Measurements from ENCODE around the gene AGMAT. TPM values are rescaled to one million over a fixed set of nuclear protein-coding genes. Genes with fewer than 3 reads are reported as not detected.
"Not testable (repeated sequence)": the region's sequence is repeated elsewhere in the genome, so short reads cannot be mapped to it uniquely, and the experiment has no call there.

The AGMAT gene
- total RNA-seq, 4 donors from 2014 or later: 0.27 to 1.7 (median 0.59) TPM

DNA sequence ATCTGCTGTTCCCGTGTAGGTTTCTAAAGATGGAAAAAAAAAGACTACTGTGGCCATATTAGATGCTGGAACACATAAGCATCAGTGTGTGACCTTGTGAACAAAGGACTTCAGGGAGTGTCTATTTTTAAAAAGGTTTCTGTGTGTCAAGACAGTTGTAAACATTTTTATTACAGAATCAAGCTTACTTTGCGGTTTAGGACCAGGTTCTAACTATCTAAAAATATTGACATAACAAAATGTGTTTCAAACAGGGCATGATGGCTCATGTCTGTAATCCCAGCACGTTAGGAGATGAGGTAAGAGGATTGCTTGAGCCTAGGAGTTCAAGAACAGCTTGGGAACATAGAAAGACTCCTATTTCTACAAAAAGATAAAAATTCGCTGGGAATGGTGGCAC lies 25.3 kb upstream of the AGMAT start:
- H3K4me1 ChIP-seq: peaks cover 0 to 3% (median 0%) of the 10 kb centered on the region in 3 donors
- no peak overlapping the region for H3K4me3 ChIP-seq
- TF ChIP-seq POLR2A (IDR thresholded peaks at IDR 0.05): no peak
- TF ChIP-seq, protein P1, sequence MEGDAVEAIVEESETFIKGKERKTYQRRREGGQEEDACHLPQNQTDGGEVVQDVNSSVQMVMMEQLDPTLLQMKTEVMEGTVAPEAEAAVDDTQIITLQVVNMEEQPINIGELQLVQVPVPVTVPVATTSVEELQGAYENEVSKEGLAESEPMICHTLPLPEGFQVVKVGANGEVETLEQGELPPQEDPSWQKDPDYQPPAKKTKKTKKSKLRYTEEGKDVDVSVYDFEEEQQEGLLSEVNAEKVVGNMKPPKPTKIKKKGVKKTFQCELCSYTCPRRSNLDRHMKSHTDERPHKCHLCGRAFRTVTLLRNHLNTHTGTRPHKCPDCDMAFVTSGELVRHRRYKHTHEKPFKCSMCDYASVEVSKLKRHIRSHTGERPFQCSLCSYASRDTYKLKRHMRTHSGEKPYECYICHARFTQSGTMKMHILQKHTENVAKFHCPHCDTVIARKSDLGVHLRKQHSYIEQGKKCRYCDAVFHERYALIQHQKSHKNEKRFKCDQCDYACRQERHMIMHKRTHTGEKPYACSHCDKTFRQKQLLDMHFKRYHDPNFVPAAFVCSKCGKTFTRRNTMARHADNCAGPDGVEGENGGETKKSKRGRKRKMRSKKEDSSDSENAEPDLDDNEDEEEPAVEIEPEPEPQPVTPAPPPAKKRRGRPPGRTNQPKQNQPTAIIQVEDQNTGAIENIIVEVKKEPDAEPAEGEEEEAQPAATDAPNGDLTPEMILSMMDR (IDR thresholded peaks at IDR 0.05): no peak
- WGBS, 2 donors: 35 to 37% methylated on average over 4 of the region's 4 CpGs
- H3K36me3 ChIP-seq: no peaks in the 10 kb centered on the region
- intact Hi-C loops (cut with DNase I): no loop called here
- H3K9me3 ChIP-seq: no peaks in the 10 kb centered on the region
- no peak overlapping the region for H3K27ac ChIP-seq
- no peak for DNase-seq
- no peaks in the 10 kb centered on the region for H3K27me3 ChIP-seq

DNA sequence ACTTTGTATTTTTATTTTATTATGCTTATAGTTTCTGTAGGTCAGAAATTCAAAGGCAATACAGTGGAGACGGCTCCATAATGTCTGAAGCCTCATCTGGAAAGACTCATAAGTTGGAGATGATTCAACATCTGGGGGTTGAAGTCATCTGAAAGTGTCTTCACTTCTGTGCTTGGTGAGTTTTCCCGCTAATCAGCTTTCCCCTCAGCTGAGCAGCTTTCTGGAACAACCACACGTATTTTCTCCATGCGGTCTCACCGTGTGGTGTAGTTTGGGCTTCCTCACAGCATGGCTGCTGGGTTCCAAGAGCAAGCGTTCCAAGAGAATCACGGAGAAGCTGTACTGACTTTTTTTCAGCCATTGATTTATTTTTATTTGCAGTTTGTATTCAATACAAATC lies 24.8 kb upstream of the AGMAT start:
- Histone ChIP-seq H3K9me3 (no peaks in the 10 kb centered on the region), H3K27ac (no peak overlapping the region), H3K4me3 (no peak overlapping the region), H3K27me3 (no peaks in the 10 kb centered on the region), H3K36me3 (no peaks in the 10 kb centered on the region), H3K4me1 (peaks cover 0 to 3% (median 0%) of the 10 kb centered on the region in 3 donors)
- intact Hi-C loops (cut with DNase I): no loop called here
- DNase-seq: no peak
- TF ChIP-seq, protein P1 (IDR thresholded peaks at IDR 0.05): no peak
- no peak for TF ChIP-seq POLR2A (IDR thresholded peaks at IDR 0.05)
- 72 to 90% methylated on average over 7 of the region's 7 CpGs for WGBS, 2 donors

DNA sequence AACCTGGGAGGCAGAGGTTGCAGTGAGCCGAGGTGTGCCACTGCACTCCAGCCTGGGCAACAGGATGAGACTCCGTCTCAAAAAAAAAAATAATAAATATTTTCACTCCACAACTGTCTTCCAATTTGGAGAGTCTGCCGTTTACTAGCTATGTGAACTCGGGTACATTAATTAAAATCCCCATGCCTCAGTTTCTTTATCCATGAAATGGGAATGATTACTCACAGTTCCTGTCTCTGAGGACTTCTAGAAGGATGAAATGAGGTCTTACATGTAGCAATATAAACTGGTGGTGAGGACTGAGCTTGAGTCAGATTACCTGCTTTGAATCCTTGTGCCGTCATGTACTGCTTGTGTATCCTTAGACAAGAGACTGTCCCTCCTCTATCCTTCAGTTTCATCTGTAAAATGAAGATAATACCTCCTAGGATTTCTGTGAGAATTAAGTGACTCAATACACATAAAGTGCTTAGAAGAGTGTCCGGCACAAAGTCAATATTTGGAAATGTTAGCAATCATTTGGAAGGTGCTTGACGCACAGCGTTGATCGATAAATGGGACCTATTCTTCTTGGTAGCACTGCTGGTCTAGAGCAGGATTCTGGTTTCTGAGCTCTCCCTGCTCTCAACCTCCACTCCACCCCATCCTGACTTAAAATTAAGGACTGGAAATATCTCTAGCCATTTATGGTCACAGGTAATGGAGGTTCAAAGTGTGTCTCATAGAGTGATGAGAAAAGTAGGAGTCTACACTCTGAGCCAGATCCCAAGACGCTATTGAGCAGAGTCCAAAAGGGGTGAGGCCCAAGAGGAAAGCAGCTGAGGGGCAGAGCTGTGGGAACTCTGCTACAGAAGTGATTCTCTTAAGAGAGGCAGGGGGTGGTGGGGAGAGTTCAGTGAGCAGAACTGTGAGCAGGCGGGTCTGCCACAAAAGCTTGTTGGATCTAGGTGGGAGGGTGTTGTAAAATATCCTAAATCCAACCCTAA lies 20.8 kb upstream of the AGMAT start:
- intact Hi-C loops (cut with DNase I): no loop called here
- Histone ChIP-seq H3K27ac (no peak overlapping the region), H3K36me3 (no peaks in the 10 kb centered on the region), H3K4me3 (no peak overlapping the region), H3K9me3 (no peaks in the 10 kb centered on the region), H3K27me3 (no peaks in the 10 kb centered on the region), H3K4me1 (peaks cover 0 to 37% (median 9%) of the 10 kb centered on the region in 3 donors)
- no peak for TF ChIP-seq POLR2A (IDR thresholded peaks at IDR 0.05)
- TF ChIP-seq, protein P1 (IDR thresholded peaks at IDR 0.05): no peak
- 83 to 85% methylated on average over 11 of the region's 11 CpGs for WGBS, 2 donors
- DNase-seq: no peak

DNA sequence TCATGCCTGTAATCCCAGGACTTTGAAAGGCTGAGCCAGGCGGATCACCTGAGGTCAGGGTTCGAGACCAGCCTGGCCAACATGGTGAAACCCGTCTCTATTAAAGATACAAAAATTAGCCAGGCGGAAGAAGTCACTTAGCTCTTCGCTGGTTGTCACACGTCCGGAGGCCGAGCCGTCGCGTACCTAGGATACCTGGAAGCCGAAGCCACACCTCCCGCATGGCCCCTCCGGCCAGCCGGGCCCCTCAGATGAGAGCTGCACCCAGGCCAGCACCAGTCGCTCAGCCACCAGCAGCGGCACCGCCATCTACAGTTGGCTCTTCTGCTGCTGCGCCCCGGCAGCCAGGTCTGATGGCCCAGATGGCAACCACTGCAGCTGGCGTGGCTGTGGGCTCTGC lies 19.5 kb upstream of the AGMAT start:
- WGBS, 2 donors: 91 to 98% methylated on average over 10 to 15 of the region's 21 CpGs
- DNase-seq: not testable (repeated sequence)

DNA sequence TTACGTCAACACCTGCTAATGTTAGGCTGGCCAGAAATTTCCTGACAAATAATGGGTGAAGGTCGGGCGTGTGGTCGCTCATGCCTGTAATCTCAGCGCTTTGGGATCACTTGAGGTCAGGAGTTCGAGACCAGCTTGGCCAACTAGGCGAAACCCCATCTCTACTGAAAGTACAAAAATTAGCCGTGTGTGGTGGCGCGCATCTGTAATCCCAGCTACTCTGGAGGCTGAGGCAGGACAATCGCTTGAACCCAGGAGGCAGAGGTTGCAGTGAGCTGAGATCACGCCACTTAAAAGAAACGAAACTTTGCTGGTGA lies 19.1 kb upstream of the AGMAT start:
- H3K36me3 ChIP-seq; intact Hi-C loops (cut with DNase I); DNase-seq; H3K27me3 ChIP-seq; H3K9me3 ChIP-seq: not testable (repeated sequence)
- peak overlapping the region; percentile 61 to 90 (median 74) for H3K4me3 ChIP-seq
- peaks cover 0 to 34% (median 9%) of the 10 kb centered on the region in 3 donors for H3K4me1 ChIP-seq
- WGBS, 2 donors: 69 to 72% methylated on average over 13 of the region's 13 CpGs
- H3K27ac ChIP-seq: peak overlapping the region; percentile 87 to 94 (median 92)

More for the DNA sequence above, 19.5 kb upstream of the AGMAT start:
- H3K36me3 ChIP-seq; H3K9me3 ChIP-seq; H3K4me3 ChIP-seq; intact Hi-C loops (cut with DNase I); H3K27me3 ChIP-seq: not testable (repeated sequence)
- Histone ChIP-seq H3K27ac (peak overlapping the region; percentile 87 to 94 (median 92)), H3K4me1 (peaks cover 0 to 34% (median 9%) of the 10 kb centered on the region in 3 donors)

Data from esophagus squamous epithelium (tissue), 5 donors.